GM12878 (cell line): ENCODE data around the gene COX6A2. TPM values are rescaled to one million over a fixed set of nuclear protein-coding genes. Genes with fewer than 3 reads are reported as not detected.

ENCODE experiments used
- ATAC-seq: fragments of 200-7000 bp; cut with Tn5 transposase; 3 replicates; pipeline ENCODE4 v1.9.1; 2020; ENCODE audit warnings: mild to moderate bottlenecking, moderate library complexity
- BruUV-seq: library from RNA; stranded (reverse); fragments of 400-500 nt; replicated peaks from 2 replicates; lab custom pipeline; 2021; lab: Mats Ljungman, UMichigan
- CTCF ChIA-PET: fragments of 300-600 bp; sonication (Branson Sonifier 250); formaldehyde crosslinking; extraction: SDS; loops from one replicate; lab custom pipeline; 2021; ENCODE audit warnings: inconsistent platforms; lab: Yijun Ruan, JAX
- POLR2A ChIA-PET: fragments of 350-600 bp; formaldehyde crosslinking; extraction: SDS; loops from one replicate; lab custom pipeline; 2021; ENCODE audit warnings: inconsistent platforms; lab: Charles Lee
- RAD21 ChIA-PET: fragments of 300-600 bp; sonication (Branson Sonifier 250); formaldehyde crosslinking; loops from one replicate; lab custom pipeline; 2023; ENCODE audit warnings: antibody characterized with exemption; ENCODE audit not compliant: unreplicated experiment; lab: Charles Lee
- SMC1A ChIA-PET: fragments of 300-600 bp; sonication (Branson Sonifier 250); formaldehyde crosslinking; loops from one replicate; lab custom pipeline; 2023; ENCODE audit not compliant: unreplicated experiment, uncharacterized antibody; lab: Charles Lee
- DNase-seq: peaks from one replicate; pipeline ENCODE4 v3.0.0-alpha.2; 2011; ENCODE audit warnings: low read depth, low spot score
- FAIRE-seq: peaks from 3 replicates; lab custom pipeline; 2011; peaks lifted over from hg19 to GRCh38; lab: Jason Lieb, UNC
- H2AFZ ChIP-seq: 2 replicates; pipeline ENCODE4 v1.6.0; 2011; ENCODE audit warnings: low read depth, low read length, control low read depth; ENCODE audit not compliant: control insufficient read depth
- H3K27ac ChIP-seq: 2 replicates; pipeline ENCODE4 v1.5.1; 2011; ENCODE audit warnings: control low read depth; ENCODE audit not compliant: control insufficient read depth, insufficient read depth
- H3K27me3 ChIP-seq, 2 experiments: replicated peaks in 1 of 2; 2 replicates each; pipeline versions ENCODE4 v1.6.0 to v1.6.1; 2011; ENCODE audit warnings: low read length in 1 of 2; ENCODE audit not compliant: control insufficient read depth in 2 of 2, insufficient read depth in 2 of 2
- H3K36me3 ChIP-seq, 2 experiments: 2 replicates each; pipeline ENCODE4 v1.5.1; 2011; ENCODE audit warnings: low read length in 1 of 2; ENCODE audit not compliant: control insufficient read depth in 2 of 2, insufficient read depth in 2 of 2
- H3K4me1 ChIP-seq: 2 replicates; pipeline ENCODE4 v1.6.1; 2011; ENCODE audit warnings: mild to moderate bottlenecking, low read length, moderate library complexity, mixed read lengths; ENCODE audit not compliant: control insufficient read depth, insufficient read depth
- H3K4me2 ChIP-seq: 2 replicates; pipeline ENCODE4 v1.6.0; 2011; ENCODE audit warnings: control low read depth; ENCODE audit not compliant: control insufficient read depth, insufficient read depth
- H3K4me3 ChIP-seq: fragments of 200-600 bp; sonication (generic); 2 replicates; pipeline ENCODE4 v1.5.1; 2016
- H3K79me2 ChIP-seq: 2 replicates; pipeline ENCODE4 v1.6.0; 2011; ENCODE audit warnings: low read length; ENCODE audit not compliant: control insufficient read depth, insufficient read depth
- H3K9ac ChIP-seq: 2 replicates; pipeline ENCODE4 v1.8.0; 2011; ENCODE audit warnings: low read length, control low read depth, mixed read lengths; ENCODE audit not compliant: control insufficient read depth, insufficient read depth
- H3K9me3 ChIP-seq: replicated peaks from 3 replicates; pipeline ENCODE4 v1.5.1; 2011; ENCODE audit warnings: mild to moderate bottlenecking, low read length; ENCODE audit not compliant: control insufficient read depth, insufficient read depth
- H4K20me1 ChIP-seq: 2 replicates; pipeline ENCODE4 v1.6.0; 2011; ENCODE audit not compliant: control insufficient read depth, insufficient read depth
- FOXK2 ChIP-seq: fragments of 450-650 bp; IDR thresholded peaks from 2 replicates; pipeline ENCODE4 v1.6.1; 2017; ENCODE audit warnings: mild to moderate bottlenecking, moderate library complexity
- GABPA ChIP-seq: IDR thresholded peaks from 2 replicates; pipeline ENCODE4 v1.6.1; 2014; ENCODE audit warnings: antibody characterized with exemption, low read depth, mild to moderate bottlenecking, inconsistent platforms
- MEF2A ChIP-seq: IDR thresholded peaks from 2 replicates; pipeline ENCODE4 v1.6.1; 2011; ENCODE audit warnings: low read depth, mild to moderate bottlenecking, low read length, moderate library complexity; ENCODE audit not compliant: insufficient read depth
- MTA3 ChIP-seq: IDR thresholded peaks from 2 replicates; pipeline ENCODE4 v1.6.1; 2012; ENCODE audit warnings: low read length, inconsistent platforms, borderline replicate concordance
- PML ChIP-seq: IDR thresholded peaks from 2 replicates; pipeline ENCODE4 v1.6.1; 2012; ENCODE audit warnings: low read length, inconsistent platforms
- RAD51 ChIP-seq: fragments of 450-650 bp; IDR thresholded peaks from 2 replicates; pipeline ENCODE4 v1.6.1; 2016; ENCODE audit warnings: moderate library complexity, mild to moderate bottlenecking, inconsistent platforms
- ZNF207 ChIP-seq: fragments of 450-650 bp; IDR thresholded peaks from 2 replicates; pipeline ENCODE4 v1.6.1; 2014; ENCODE audit warnings: antibody characterized with exemption, mild to moderate bottlenecking, borderline replicate concordance
- ZNF274 ChIP-seq: IDR thresholded peaks from one replicate; pipeline ENCODE4 v1.8.0; 2011; ENCODE audit not compliant: insufficient read length, insufficient read depth
- ZZZ3 ChIP-seq: IDR thresholded peaks from 2 replicates; pipeline ENCODE4 v1.6.1; 2011; ENCODE audit warnings: low read depth; ENCODE audit not compliant: control insufficient read depth, insufficient read length
- WGBS: methylation state at CpG from one replicate; pipeline ENCODE4 v1.1.6; 2016; ENCODE audit warnings: low lambda C conversion rate; ENCODE audit not compliant: insufficient replicate concordance, insufficient coverage; ENCODE audit errors: missing lambda C conversion rate; 5-methylcytosine and 5-hydroxymethylcytosine counted together
- in situ Hi-C: fragments of 300-500 bp; cut with MboI; formaldehyde crosslinking; loops from 9 replicates; pipeline ENCODE4 v1.14.3; 2018; ENCODE audit warnings: mixed read lengths
- intact Hi-C: fragments of 100-400 bp; cut with micrococcal nuclease; formaldehyde crosslinking; loops from one replicate; pipeline ENCODE4 v1.14.2; 2022; ENCODE audit not compliant: unreplicated experiment
- polyA plus RNA-seq, 11 experiments: library from polyadenylated mRNA; depleted of rRNA in 4 of 11; unstranded in 6 of 11; stranded (reverse) in 5 of 11; fragments of >200 nt; fragmentation: Nextera tagmentation in 4 of 11; fragmentation: Illumina TruSeq in 1 of 11; extraction: Ambion mirVana in 4 of 11; extraction: Trizol in 1 of 11; gene quantifications; 1 replicate in 1 of 11; 2 replicates in 10 of 11; pipeline versions ENCODE4 v1.2.1 to v1.2.3, GENCODE V29; 2011 to 2016; ENCODE audit warnings: inconsistent platforms in 2 of 11, missing spikeins in 2 of 11, low read depth in 1 of 11
- total RNA-seq, 4 experiments: library from RNA; depleted of rRNA in 3 of 4; stranded (reverse); fragments of >200 nt in 3 of 4; fragmentation: Illumina TruSeq in 1 of 4; extraction: Trizol in 1 of 4; gene quantifications; 2 replicates each; pipeline versions ENCODE4 v1.2.1 to v1.2.3, GENCODE V29; 2013 to 2021
- TF ChIP-seq, protein P1 (sequence below): IDR thresholded peaks from 2 replicates; pipeline ENCODE4 v1.6.1; 2011; ENCODE audit warnings: borderline replicate concordance, low read depth, mild to moderate bottlenecking, moderate library complexity, low read length; ENCODE audit not compliant: insufficient read depth, poor library complexity, severe bottlenecking

COX6A2 gene
- total and polyA plus RNA-seq, 10 of the 15 experiments (the other 5 are each of a cell fraction or from before 2014, with no cell fraction given): not detected

DNA sequence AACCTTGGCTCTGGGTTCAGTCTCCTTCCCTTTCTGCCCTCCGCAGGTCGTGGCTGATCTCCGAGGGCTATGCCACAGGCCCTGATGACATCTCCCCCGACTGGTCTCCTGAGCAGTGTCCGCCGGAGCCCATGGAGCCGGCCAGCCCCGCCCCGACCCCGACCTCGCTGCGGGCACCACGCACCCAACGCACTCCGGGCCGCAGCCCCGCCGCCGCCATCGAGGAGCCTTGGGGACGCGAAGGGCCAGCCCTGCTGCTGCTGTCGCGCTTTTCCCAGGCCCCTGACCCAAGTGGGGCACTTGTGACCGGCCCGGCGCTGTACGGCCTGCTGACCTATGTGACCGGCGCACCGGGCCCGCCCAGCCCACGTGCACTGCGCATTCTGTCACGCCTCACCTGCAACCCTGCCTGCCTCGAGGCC lies 36.2 kb upstream of the COX6A2 start:
- RAD21 ChIA-PET: interaction anchor here (0.7 kb wide), 1 partner anchor 76 kb away, joined by 3 read pairs; no protein-coding TSS in a partner anchor

DNA sequence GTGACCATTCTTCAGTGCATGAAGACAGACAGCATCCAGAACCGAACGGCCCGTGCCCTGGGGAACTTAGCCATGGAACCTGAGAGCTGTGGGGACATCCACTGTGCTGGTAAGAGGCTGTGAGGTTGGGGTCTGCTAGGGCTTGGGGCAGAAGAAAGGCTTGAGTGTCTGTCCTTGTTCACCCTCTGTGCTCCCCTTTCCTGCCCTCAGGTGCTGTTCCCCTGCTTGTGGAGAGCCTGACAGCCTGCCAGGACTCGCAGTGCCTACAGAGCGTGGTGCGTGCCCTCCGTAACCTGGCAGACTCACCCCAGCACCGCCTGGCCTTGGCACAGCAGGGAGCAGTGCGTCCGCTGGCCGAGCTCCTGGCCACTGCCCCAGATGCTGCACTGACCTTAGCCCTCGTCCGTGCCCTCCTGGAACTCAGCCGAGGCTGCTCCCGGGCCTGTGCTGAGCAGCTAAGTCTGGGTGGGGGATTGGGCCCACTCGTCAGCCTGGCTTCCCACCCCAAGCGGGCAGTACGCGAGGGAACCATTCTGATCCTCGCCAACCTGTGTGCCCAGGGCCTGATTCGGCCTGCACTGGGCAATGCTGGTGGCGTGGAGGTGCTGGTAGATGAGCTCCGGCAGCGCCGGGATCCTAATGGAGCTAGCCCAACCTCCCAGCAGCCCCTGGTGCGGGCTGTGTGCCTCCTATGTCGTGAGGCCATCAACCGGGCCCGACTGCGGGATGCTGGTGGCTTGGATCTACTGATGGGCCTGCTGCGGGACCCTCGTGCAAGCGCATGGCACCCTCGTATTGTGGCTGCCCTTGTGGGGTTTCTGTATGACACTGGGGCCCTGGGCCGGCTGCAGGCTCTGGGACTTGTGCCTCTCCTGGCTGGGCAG lies 34.0 kb upstream of the COX6A2 start:
- Histone ChIP-seq H3K4me3 (no peak overlapping the region), H3K27ac (no peak overlapping the region), H2AFZ (no peak overlapping the region), H3K9me3 (no peaks in the 10 kb centered on the region), H3K79me2 (peaks cover 30% of the 10 kb centered on the region), H3K4me1 (peaks cover 5% of the 10 kb centered on the region), H4K20me1 (no peaks in the 10 kb centered on the region), H3K4me2 (no peak overlapping the region; the same call in 1 of the 2 replicates), H3K36me3 (peaks cover 0 to 20% of the 10 kb centered on the region in 2 experiments; a peak in 3 of 4 replicates), H3K9ac (no peak overlapping the region), H3K27me3 (no peaks in the 10 kb centered on the region)
- 91% methylated on average over 32 of the region's 35 CpGs for WGBS
- ChIA-PET CTCF (interaction anchor here (1.6 to 3.1 kb wide), 6 partner anchors 13 to 320 kb away, joined by 4 to 25 read pairs (median 10); partner anchors contain the start of gene RUSF1), POLR2A (no interaction called here), RAD21 (no interaction called here), SMC1A (no interaction called here)
- ATAC-seq (no peak), DNase-seq (no peak), FAIRE-seq (no peak)
- intact Hi-C loops (no loop called here), in situ Hi-C loops (no loop called here)
- no TSS peak for BruUV-seq
- TF ChIP-seq, protein P1, sequence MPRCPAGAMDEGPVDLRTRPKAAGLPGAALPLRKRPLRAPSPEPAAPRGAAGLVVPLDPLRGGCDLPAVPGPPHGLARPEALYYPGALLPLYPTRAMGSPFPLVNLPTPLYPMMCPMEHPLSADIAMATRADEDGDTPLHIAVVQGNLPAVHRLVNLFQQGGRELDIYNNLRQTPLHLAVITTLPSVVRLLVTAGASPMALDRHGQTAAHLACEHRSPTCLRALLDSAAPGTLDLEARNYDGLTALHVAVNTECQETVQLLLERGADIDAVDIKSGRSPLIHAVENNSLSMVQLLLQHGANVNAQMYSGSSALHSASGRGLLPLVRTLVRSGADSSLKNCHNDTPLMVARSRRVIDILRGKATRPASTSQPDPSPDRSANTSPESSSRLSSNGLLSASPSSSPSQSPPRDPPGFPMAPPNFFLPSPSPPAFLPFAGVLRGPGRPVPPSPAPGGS: no peak
- TF ChIP-seq GABPA (no peak), ZNF207 (no peak), MEF2A (no peak), MTA3 (no peak), RAD51 (no peak)

More for the DNA sequence above, 36.2 kb upstream of the COX6A2 start:
- intact Hi-C loops (no loop called here), in situ Hi-C loops (no loop called here)
- DNase-seq (no peak), ATAC-seq (no peak), FAIRE-seq (no peak)
- POLR2A ChIA-PET: interaction anchor here (0.6 to 0.9 kb wide), 3 partner anchors 209 to 263 kb away, joined by 3 to 5 read pairs (median 4); no protein-coding TSS in a partner anchor
- H3K9ac ChIP-seq: no peak overlapping the region
- no peak overlapping the region for H3K4me3 ChIP-seq
- no TSS peak for BruUV-seq
- H3K9me3 ChIP-seq: no peaks in the 10 kb centered on the region
- H3K27ac ChIP-seq: no peak overlapping the region
- TF ChIP-seq ZZZ3 (no peak), PML (no peak), FOXK2 (no peak), ZNF274 (no peak)
- H3K27me3 ChIP-seq: no peaks in the 10 kb centered on the region
- SMC1A ChIA-PET: no interaction called here
- peaks cover 0 to 20% of the 10 kb centered on the region in 2 experiments; a peak in 3 of 4 replicates for H3K36me3 ChIP-seq
- no peak overlapping the region for H3K4me2 ChIP-seq
- no peak overlapping the region for H2AFZ ChIP-seq
- H4K20me1 ChIP-seq: no peaks in the 10 kb centered on the region
- peaks cover 11% of the 10 kb centered on the region for H3K79me2 ChIP-seq
- peaks cover 4% of the 10 kb centered on the region; the same call in 1 of the 2 replicates for H3K4me1 ChIP-seq
- WGBS: 96% methylated on average over 32 of the region's 36 CpGs
- CTCF ChIA-PET: interaction anchor here (0.6 kb wide), 1 partner anchor 10 kb away, joined by 5 read pairs; no protein-coding TSS in a partner anchor
